Duodenal mucosa (tissue), 2 donors: ENCODE data around the gene KRTAP20-4.
A peak's percentile ranks its signal among the peaks of the same experiment; 100 is the strongest.

ENCODE experiments used
- H3K27ac ChIP-seq: one replicate; pipeline ENCODE4 v1.7.0; 2013; ENCODE audit warnings: low read depth, low read length
- H3K27me3 ChIP-seq, 2 donors: one replicate each; pipeline ENCODE4 v1.7.0; 2013; ENCODE audit warnings: low read length in 2 of 2, control low read depth in 1 of 2; ENCODE audit not compliant: insufficient read depth in 2 of 2, control insufficient read depth in 1 of 2
- H3K36me3 ChIP-seq, 2 donors: one replicate each; pipeline ENCODE4 v1.7.0; 2013; ENCODE audit warnings: low read length in 2 of 2, control low read depth in 1 of 2; ENCODE audit not compliant: insufficient read depth in 2 of 2, control insufficient read depth in 1 of 2
- H3K4me1 ChIP-seq, 2 donors: one replicate each; pipeline ENCODE4 v1.7.0; 2013; ENCODE audit warnings: low read length in 2 of 2, control low read depth in 1 of 2; ENCODE audit not compliant: insufficient read depth in 2 of 2, control insufficient read depth in 1 of 2
- H3K4me3 ChIP-seq, 2 donors: one replicate each; pipeline ENCODE4 v1.7.0; 2013; ENCODE audit warnings: low read length in 2 of 2, low read depth in 1 of 2
- H3K9ac ChIP-seq, 2 donors: one replicate each; pipeline ENCODE4 v1.7.0; 2013; ENCODE audit warnings: low read length in 2 of 2, low read depth in 1 of 2
- H3K9me3 ChIP-seq, 2 donors: one replicate each; pipeline ENCODE4 v1.7.0; 2013; ENCODE audit warnings: low read length in 2 of 2, control low read depth in 1 of 2; ENCODE audit not compliant: control insufficient read depth in 1 of 2

Gene KRTAP20-4

DNA sequence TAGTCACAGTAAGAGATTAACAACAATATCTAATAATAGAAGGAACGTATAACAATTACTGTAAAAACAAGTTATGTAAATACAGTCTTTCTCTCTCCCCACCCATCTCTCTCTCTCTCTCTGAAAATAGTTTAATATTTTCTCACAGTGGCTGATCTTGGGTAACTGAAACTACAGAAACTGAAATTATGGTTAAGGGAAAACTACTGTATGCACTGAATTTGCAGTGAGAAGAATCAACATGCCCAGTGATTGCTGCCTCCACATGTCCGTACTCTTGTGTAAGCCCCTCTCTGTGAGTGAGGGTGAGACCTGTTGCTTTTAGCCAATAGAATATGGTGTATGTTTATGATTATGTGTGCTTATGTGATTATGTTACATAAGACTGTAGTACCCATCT lies 8.3 kb upstream of the KRTAP20-4 start:
- H3K9ac ChIP-seq, result no peak overlapping the region
- no peaks in the 10 kb centered on the region for H3K4me1 ChIP-seq
- H3K4me3 ChIP-seq, result no peak overlapping the region
- peak overlapping the region; percentile 6 for H3K27ac ChIP-seq
- no peaks in the 10 kb centered on the region for H3K27me3 ChIP-seq
- no peaks in the 10 kb centered on the region for H3K36me3 ChIP-seq
- peaks cover 0 to 37% of the 10 kb centered on the region in 2 donors for H3K9me3 ChIP-seq

GRCh38 chr21:30613836-30614235 lies 6.6 kb upstream of the KRTAP20-4 start, which contains the start of gene KRTAP6-1:
Gene KRTAP6-1 (minus strand): TSS chr21:30613930. CDS start chr21:30613904, 26 bp downstream.
- H3K27me3 ChIP-seq, result no peaks in the 10 kb centered on the region
- H3K9me3 ChIP-seq, result peaks cover 0 to 31% of the 10 kb centered on the region in 2 donors
- H3K27ac ChIP-seq, result no peak within 1 kb of the TSS
- H3K9ac ChIP-seq, result no peak within 1 kb of the TSS
- no peaks in the 10 kb centered on the region for H3K4me1 ChIP-seq
- H3K36me3 ChIP-seq, result no peaks in the 10 kb centered on the region
- no peak within 1 kb of the TSS for H3K4me3 ChIP-seq

GRCh38 chr21:30615199-30615598 lies 5.2 kb upstream of the KRTAP20-4 start:
- Histone ChIP-seq H3K4me1 (no peaks in the 10 kb centered on the region), H3K4me3 (no peak overlapping the region), H3K27me3 (no peaks in the 10 kb centered on the region), H3K27ac (no peak overlapping the region), H3K9me3 (peaks cover 0 to 31% of the 10 kb centered on the region in 2 donors), H3K9ac (no peak overlapping the region), H3K36me3 (no peaks in the 10 kb centered on the region)

- Histone ChIP-seq H3K4me1 (no peaks in the 10 kb centered on the region), H3K9ac (no peak within 1 kb of the TSS), H3K4me3 (no peak within 1 kb of the TSS), H3K27me3 (no peaks in the 10 kb centered on the region), H3K9me3 (peaks cover under 1 to 31% of the 10 kb centered on the region in 2 donors), H3K36me3 (no peaks in the 10 kb centered on the region), H3K27ac (no peak within 1 kb of the TSS)
Observed at GRCh38 chr21:30616125-30616524, 4.3 kb upstream of the KRTAP20-4 start, which contains the start of gene KRTAP20-1. Gene KRTAP20-1 (plus strand): TSS chr21:30616425. CDS start chr21:30616455, 30 bp downstream.

DNA sequence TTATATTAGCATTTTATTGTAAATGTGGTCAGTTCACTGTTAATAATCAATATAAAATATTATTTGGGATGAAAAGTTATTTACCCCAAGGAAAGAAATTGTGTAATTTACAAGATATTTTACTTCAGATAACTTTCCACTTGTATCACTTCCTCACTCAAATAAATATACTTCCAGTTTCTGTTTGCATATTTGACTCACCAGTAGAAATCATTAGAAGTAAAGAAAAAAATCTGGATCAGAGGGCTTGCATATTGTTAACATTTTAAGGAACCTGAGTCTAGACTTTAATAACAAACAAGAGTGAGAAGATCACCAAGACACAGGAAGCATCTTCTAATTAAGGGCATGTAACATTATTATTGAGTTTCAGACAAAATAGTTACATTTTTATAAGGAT lies 347 bp upstream of the KRTAP20-4 start:
- Histone ChIP-seq H3K27me3 (no peaks in the 10 kb centered on the region), H3K9ac (no peak overlapping the region), H3K4me1 (no peaks in the 10 kb centered on the region), H3K36me3 (no peaks in the 10 kb centered on the region), H3K27ac (no peak overlapping the region), H3K4me3 (no peak overlapping the region), H3K9me3 (peaks cover 9 to 12% of the 10 kb centered on the region in 2 donors)

- Histone ChIP-seq H3K27me3 (no peaks in the 10 kb centered on the region), H3K9ac (no peak overlapping the region), H3K4me3 (no peak overlapping the region), H3K4me1 (no peaks in the 10 kb centered on the region), H3K27ac (no peak overlapping the region), H3K36me3 (no peaks in the 10 kb centered on the region), H3K9me3 (peaks cover 6 to 14% of the 10 kb centered on the region in 2 donors)
Observed at GRCh38 chr21:30623362-30623761, 2.9 kb downstream of the KRTAP20-4 start.

DNA sequence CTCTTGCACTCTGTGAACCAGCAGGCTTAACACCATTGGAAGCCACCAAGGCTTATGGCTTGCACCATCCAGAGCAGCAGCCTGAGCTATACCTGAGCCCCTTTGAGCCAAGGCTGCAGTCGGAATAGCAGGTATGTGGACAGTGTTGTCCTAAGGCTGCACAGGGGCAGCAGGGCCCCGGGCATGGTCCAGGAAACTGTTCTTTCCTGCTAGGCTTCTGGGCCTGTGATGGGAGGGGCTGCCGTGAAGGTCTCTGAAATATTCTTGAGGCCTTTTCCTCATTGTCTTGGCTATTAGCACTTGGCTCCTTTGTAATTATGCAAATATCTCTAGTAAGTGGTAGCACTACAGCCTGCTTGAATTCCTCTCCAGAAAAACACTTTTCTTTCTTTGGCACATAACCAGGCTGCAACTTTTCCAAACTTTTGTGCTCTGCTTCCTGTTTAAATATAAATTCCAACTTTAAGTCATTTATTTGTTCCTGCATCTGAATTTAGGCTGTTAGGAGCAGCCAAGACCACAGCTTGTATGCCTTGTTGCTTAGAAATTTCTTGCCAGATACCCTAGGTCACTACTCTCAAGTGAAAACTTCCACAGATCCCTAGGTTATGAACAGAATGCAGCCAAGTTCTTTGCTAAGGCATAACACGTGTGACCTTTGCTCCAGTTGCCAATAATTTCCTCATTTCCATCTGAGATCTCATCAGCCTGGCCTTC lies 5.2 kb downstream of the KRTAP20-4 start:
- Histone ChIP-seq H3K4me3 (no peak overlapping the region), H3K36me3 (no peaks in the 10 kb centered on the region), H3K27ac (no peak overlapping the region), H3K9ac (no peak overlapping the region), H3K4me1 (no peaks in the 10 kb centered on the region), H3K9me3 (peaks cover 14% of the 10 kb centered on the region in 2 donors), H3K27me3 (no peaks in the 10 kb centered on the region)

- Histone ChIP-seq H3K9me3 (peaks cover 14 to 15% of the 10 kb centered on the region in 2 donors), H3K4me1 (no peaks in the 10 kb centered on the region), H3K4me3 (no peak overlapping the region)
Observed at GRCh38 chr21:30628109-30628508, 7.7 kb downstream of the KRTAP20-4 start.

GRCh38 chr21:30629200-30629599 lies 8.8 kb downstream of the KRTAP20-4 start:
- Histone ChIP-seq H3K27me3 (no peaks in the 10 kb centered on the region), H3K36me3 (no peaks in the 10 kb centered on the region), H3K4me3 (no peak overlapping the region), H3K9ac (no peak overlapping the region), H3K4me1 (no peaks in the 10 kb centered on the region), H3K9me3 (peaks cover 11 to 14% of the 10 kb centered on the region in 2 donors), H3K27ac (no peak overlapping the region)

More at GRCh38 chr21:30628109-30628508, 7.7 kb downstream of the KRTAP20-4 start:
- Histone ChIP-seq H3K27me3 (no peaks in the 10 kb centered on the region), H3K9ac (no peak overlapping the region), H3K27ac (no peak overlapping the region), H3K36me3 (no peaks in the 10 kb centered on the region)

DNA sequence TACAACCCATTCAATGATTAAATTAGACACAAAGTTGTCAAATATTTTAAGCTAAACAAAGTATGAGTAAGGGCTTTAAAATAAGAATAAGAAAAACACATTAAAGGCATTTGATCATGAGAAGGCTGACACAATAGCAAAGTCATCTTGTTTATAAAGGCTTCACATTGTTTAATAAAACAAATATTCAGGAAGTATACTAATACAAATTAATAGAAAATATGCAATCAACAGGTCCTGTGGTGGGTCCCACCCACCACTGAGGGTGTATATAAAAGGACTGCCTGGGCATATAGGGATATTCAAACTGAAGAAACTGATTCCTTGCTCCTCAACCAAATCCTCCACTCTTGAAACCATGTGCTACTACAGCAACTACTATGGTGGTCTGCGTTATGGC lies 14.5 kb downstream of the KRTAP20-4 start, which contains the start of gene KRTAP20-2:
TSS of gene KRTAP20-2 (plus strand) at position 301 of the 400 bp plus-strand sequence. CDS start at position 359, 58 bp downstream.
- H3K36me3 ChIP-seq, result no peaks in the 10 kb centered on the region
- peaks cover 4 to 7% of the 10 kb centered on the region in 2 donors for H3K9me3 ChIP-seq
- H3K27ac ChIP-seq, result no peak within 1 kb of the TSS
- no peaks in the 10 kb centered on the region for H3K4me1 ChIP-seq
- H3K9ac ChIP-seq, result no peak within 1 kb of the TSS
- H3K27me3 ChIP-seq, result no peaks in the 10 kb centered on the region
- no peak within 1 kb of the TSS for H3K4me3 ChIP-seq
